Retinal pigment epithelial cell (primary cell): Measurements from ENCODE around the gene DUSP22.

Experiments
- DNase-seq: peaks from one replicate; pipeline ENCODE4 v3.0.0-alpha.2; 2010; ENCODE audit warnings: low read depth
- H3K4me3 ChIP-seq: 2 replicates; pipeline ENCODE4 v1.5.1; 2011; ENCODE audit warnings: mild to moderate bottlenecking, low read length, control low read depth, moderate library complexity
- TF ChIP-seq, protein P1 (sequence below): conservative IDR thresholded peaks from 2 replicates; pipeline ENCODE4 v1.5.1; 2011; ENCODE audit warnings: low read depth, low read length, control low read depth, inconsistent platforms

DUSP22 gene

GRCh38 chr6:326896-327537 lies 34.7 kb downstream of the DUSP22 start:
- no peak overlapping the region for H3K4me3 ChIP-seq
- DNase-seq: no peak
- TF ChIP-seq, protein P1, sequence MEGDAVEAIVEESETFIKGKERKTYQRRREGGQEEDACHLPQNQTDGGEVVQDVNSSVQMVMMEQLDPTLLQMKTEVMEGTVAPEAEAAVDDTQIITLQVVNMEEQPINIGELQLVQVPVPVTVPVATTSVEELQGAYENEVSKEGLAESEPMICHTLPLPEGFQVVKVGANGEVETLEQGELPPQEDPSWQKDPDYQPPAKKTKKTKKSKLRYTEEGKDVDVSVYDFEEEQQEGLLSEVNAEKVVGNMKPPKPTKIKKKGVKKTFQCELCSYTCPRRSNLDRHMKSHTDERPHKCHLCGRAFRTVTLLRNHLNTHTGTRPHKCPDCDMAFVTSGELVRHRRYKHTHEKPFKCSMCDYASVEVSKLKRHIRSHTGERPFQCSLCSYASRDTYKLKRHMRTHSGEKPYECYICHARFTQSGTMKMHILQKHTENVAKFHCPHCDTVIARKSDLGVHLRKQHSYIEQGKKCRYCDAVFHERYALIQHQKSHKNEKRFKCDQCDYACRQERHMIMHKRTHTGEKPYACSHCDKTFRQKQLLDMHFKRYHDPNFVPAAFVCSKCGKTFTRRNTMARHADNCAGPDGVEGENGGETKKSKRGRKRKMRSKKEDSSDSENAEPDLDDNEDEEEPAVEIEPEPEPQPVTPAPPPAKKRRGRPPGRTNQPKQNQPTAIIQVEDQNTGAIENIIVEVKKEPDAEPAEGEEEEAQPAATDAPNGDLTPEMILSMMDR: no peak

DNA sequence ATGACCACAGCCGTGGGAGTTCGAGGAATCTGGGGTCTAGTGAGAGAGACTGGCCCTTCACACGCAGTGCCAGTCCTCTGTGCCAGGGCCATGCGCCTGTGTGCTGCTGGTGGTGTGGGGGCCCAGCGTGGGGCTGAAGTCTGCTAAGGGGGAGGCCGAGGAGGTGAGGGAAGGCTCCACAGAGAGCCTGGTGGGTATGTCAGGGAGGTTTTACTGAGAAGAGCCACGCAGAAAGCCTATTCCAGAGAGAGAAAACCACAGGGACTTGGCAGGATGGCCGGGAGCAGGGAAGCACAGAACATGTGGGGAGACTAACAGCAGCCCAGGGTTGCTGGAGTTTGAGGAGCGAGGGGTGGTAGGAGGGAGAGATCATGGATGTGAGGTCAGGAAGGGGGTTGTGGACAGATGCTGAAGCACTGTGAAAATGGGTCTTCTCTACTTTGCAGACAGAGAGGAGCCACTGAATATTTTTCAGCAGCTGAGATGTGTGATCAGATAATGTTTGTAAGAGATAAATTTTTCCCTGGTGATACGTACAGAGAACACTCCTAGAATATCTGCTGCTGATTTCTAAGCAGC lies 35.3 kb downstream of the DUSP22 start:
- DNase-seq: no peak
- TF ChIP-seq, protein P1: no peak
- H3K4me3 ChIP-seq: no peak overlapping the region

- peak; percentile 63 for DNase-seq
- no peak overlapping the region for H3K4me3 ChIP-seq
- TF ChIP-seq, protein P1: no peak
Measured at GRCh38 chr6:328136-328670, 35.9 kb downstream of the DUSP22 start.

GRCh38 chr6:328924-329323 lies 36.6 kb downstream of the DUSP22 start:
- H3K4me3 ChIP-seq: no peak overlapping the region
- TF ChIP-seq, protein P1: no peak
- DNase-seq: no peak

DNA sequence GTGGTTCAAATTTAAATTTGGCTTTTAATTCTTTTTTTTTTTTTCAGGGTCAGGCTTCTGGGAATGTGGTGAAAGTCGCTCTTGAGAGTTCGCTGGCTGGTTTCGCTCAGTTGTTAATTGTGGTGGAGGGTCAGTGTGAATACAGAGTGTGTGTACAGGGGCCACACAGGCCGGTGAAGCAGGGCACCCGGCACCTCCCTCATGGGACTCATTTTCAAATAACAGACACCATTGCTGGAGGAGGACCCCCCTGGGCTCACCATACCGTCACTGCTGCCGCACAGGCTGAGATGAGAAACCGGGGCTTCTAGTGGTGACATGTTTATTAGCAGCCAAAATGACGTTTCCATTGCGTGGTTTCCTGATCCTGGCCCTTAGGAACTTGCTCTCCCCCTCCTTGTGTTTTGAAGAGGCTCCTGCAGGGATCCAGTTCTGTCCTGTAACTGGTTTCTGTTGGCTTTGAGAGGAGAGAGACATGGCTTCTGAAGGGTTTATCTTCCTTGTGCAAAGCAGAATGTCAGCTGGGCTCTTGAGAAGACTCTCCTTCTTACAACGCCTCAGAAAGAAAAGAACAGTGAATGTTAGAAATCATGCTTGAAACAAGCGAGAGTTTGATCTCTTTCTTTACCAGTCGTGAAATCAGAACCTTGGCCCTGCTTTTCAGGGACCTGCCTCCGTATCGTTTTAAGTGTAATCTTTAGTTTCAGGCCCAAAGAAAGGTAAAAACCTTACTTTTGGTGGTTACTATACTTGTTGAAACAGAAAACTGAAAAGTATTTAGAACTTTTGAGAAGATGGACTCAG lies 37.8 kb downstream of the DUSP22 start:
- no peak for DNase-seq
- no peak overlapping the region for H3K4me3 ChIP-seq
- TF ChIP-seq, protein P1: no peak

GRCh38 chr6:330948-331347 lies 38.7 kb downstream of the DUSP22 start:
- H3K4me3 ChIP-seq: no peak overlapping the region
- TF ChIP-seq, protein P1: no peak
- no peak for DNase-seq
